Measurements from ENCODE around the gene FXR1.

The FXR1 gene

DNA sequence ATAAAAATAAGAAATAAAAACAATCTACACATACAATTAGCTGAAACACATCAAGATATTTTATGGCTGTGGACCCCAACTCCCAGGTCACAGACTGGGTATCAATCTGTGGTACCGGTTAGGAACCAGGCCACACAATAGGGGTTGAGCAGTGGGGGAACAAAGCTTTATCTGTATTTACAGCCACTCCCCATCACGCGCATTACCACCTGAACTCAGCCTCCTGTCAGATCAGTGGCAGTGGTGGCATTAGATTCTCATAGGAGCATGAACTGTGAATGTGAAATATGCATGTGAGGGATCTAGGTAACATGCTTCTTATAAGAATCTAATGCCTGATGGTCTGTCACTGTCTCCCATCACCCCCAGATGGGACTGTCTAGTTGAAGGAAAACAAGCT lies 94.8 kb downstream of the FXR1 start:
- DNase-seq (ENCODE audit: low read depth), result no peak

DNA sequence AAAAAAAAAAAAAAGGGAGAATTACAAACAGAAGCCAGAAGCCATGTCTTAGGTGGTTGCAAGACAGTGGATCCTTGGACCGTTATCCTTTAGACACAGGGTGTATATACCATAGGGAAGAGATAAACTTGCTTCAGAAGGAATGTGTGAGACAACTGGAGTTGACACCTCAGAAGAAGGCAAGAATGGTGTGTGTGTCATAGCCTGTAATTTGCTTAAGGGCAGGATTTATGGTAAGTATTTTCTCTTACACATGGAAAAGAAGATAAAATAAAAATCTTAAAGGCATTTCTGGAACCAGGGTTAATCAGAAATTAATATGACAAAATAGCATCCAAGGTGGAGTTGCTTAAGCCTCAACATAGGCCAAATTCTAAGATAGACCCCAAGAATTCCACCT lies 96.3 kb downstream of the FXR1 start:
- no peak for DNase-seq (ENCODE audit: low read depth)

DNA sequence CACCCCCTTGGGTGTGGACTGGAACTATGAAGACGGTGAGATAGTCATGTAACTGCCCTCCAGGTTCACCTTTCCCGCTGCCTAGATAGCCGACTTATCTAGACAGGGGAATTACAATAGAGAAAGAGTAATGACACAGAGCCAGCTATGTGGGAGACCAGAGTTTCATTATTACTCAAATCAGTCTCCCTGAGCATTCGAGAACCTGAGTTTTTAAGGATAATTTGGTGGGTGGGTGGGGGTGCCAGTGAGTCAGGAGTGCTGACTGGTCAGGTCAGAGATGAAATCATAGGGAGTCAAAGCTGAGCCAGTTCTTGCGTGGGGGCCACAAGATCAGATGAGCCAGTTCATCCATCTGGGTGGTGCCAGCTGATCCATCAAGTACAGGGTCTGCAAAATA lies 96.8 kb downstream of the FXR1 start:
- no peak for DNase-seq (ENCODE audit: low read depth)

DNA sequence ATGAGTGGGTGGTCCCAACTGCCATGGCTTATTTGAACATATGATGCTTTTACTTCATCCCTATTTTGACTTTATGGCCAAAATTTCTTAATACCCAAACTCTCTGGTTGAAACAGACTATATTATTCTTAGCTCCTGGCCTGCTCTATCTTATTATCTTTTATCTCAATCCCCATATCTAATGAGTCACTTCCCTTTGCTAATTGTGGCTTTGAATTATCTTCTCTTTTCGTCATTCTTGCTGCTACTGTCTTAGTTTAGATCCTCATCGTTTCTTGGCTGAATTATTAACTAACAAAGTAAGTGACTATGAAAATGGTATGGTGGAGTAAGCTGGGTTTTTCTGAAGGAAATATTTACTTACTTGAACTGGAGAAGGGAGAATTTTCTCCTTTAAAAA lies 105.2 kb downstream of the FXR1 start:
- DNase-seq (ENCODE audit: low read depth), result no peak

DNA sequence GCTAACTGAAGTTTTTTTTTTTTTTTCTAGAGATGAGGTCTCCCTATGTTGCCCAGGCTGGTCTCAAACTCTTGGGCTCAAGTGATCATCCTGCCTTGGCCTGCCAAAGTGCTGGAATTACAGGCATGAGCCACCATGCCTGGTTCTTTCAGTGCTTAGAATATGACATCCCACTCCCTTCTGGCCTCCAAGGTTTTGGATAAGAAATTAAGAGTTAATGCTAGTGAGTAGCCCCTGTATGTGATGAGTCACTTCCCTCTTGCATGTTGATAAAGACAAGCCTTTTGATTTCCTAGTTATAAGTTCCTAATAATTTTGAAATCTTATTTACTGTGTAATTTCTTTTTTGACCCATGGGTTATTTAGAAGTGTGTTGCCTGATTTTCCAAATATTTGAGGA lies 112.7 kb downstream of the FXR1 start:
- no peak for DNase-seq (ENCODE audit: low read depth)

DNA sequence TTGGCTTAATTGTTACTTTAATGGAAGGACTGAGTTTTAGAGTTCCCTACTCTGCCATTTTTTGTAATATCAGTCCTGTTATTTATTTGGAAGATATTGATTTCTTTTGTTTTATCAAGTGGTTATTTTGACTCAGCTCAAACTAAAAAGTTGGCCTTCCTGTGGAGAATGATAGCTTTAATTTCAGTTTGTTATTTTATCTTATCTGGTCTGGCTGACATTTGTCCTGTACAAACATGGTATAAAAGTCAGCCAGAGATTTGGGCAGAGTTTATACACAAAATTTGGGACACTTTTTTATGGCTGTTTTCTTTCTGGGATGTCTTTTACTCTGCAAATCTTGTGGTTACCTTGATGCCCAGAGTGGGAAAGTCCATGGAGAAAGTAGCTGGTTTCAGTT lies 118.5 kb downstream of the FXR1 start:
- DNase-seq (ENCODE audit: low read depth), result no peak

All from activated T-cell treated with anti-CD3 and anti-CD28 coated beads for 1 hour (primary cell).